ENCODE data around the gene SKI. TPM values are rescaled to one million over a fixed set of nuclear protein-coding genes. Genes with fewer than 3 reads are reported as not detected.

Gene SKI
- total RNA-seq, 2 experiments from 2014 or later: 4.7 to 11.7 TPM

GRCh38 chr1:2352341-2352896 is 124.3 kb downstream of the SKI start:
- intact Hi-C loops (cut with micrococcal nuclease; ENCODE audit: unreplicated experiment): no loop called here
- Histone ChIP-seq H3K9me3 (ENCODE audit: low read length) (no peaks in the 10 kb centered on the region), H3K4me2 (ENCODE audit: low read length) (no peak overlapping the region), H4K20me1 (ENCODE audit: insufficient read depth, low read length) (no peaks in the 10 kb centered on the region), H3K27ac (ENCODE audit: low read depth, low read length, poor library complexity, severe bottlenecking) (no peak overlapping the region), H2AFZ (ENCODE audit: low read length) (no peak overlapping the region), H3K4me3 (ENCODE audit: low read depth, low read length, poor library complexity, severe bottlenecking) (no peak overlapping the region), H3K79me2 (ENCODE audit: insufficient read depth, low read depth, low read length) (no peaks in the 10 kb centered on the region), H3K36me3 (ENCODE audit: insufficient read depth, low read length) (no peaks in the 10 kb centered on the region), H3K9me2 (ENCODE audit: insufficient read depth, low read length) (no peaks in the 10 kb centered on the region), H3K4me1 (ENCODE audit: insufficient read depth, low read length, poor library complexity, severe bottlenecking) (no peaks in the 10 kb centered on the region)
- CTCF ChIA-PET (ENCODE audit: unreplicated experiment): no interaction called here
- no peak for TF ChIP-seq CTCF (conservative IDR thresholded peaks at IDR 0.05; ENCODE audit: low read length)
- no peak for TF ChIP-seq EZH2phosphoT487 (IDR thresholded peaks at IDR 0.05; ENCODE audit: borderline replicate concordance, low read depth, low read length)
- BruUV-seq (replicated peaks): no TSS peak
- no peak for DNase-seq (ENCODE audit: low spot score)
- POLR2A ChIA-PET: no interaction called here

- POLR2A ChIA-PET: no interaction called here
- H3K4me2 ChIP-seq (ENCODE audit: low read length): no peak overlapping the region
- no peak overlapping the region for H3K4me3 ChIP-seq (ENCODE audit: low read depth, low read length, poor library complexity, severe bottlenecking)
- no peak overlapping the region for H2AFZ ChIP-seq (ENCODE audit: low read length)
- no peaks in the 10 kb centered on the region for H4K20me1 ChIP-seq (ENCODE audit: insufficient read depth, low read length)
- CTCF ChIA-PET (ENCODE audit: unreplicated experiment): no interaction called here
- no peaks in the 10 kb centered on the region for H3K4me1 ChIP-seq (ENCODE audit: insufficient read depth, low read length, poor library complexity, severe bottlenecking)
- no TSS peak for BruUV-seq (replicated peaks)
- intact Hi-C loops (cut with micrococcal nuclease; ENCODE audit: unreplicated experiment): no loop called here
- no peaks in the 10 kb centered on the region for H3K9me2 ChIP-seq (ENCODE audit: insufficient read depth, low read length)
- TF ChIP-seq EZH2phosphoT487 (IDR thresholded peaks at IDR 0.05; ENCODE audit: borderline replicate concordance, low read depth, low read length) (no peak), CTCF (conservative IDR thresholded peaks at IDR 0.05; ENCODE audit: low read length) (no peak)
- no peak overlapping the region for H3K27ac ChIP-seq (ENCODE audit: low read depth, low read length, poor library complexity, severe bottlenecking)
- no peaks in the 10 kb centered on the region for H3K36me3 ChIP-seq (ENCODE audit: insufficient read depth, low read length)
- H3K9me3 ChIP-seq (ENCODE audit: low read length): no peaks in the 10 kb centered on the region
- DNase-seq (ENCODE audit: low spot score): no peak
- H3K79me2 ChIP-seq (ENCODE audit: insufficient read depth, low read depth, low read length): no peaks in the 10 kb centered on the region
Observed at GRCh38 chr1:2352897-2353550, 124.9 kb downstream of the SKI start.

All from OCI-LY7 (cell line).